Measurements from ENCODE around the gene ZNF618.

DNA sequence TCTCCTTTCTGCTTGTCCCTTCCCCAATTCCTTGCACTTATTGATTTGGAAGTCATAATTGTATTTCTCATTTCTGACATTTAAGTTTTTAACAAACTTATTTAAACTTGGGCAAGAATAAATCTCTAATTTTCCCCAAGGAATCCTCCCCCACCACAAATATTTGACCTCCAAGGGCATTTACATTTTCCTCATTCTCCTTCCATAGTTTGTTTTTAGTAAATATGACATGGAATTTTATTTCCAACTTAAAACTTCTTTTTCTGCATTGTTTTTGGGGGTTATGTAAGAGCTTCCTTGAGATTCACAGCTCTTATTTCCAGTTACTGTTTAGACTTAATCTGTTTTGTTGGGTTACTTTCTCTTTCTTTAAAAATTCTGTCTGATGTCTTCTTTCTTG lies 64.9 kb downstream of the ZNF618 start:
- TF ChIP-seq, protein P1, sequence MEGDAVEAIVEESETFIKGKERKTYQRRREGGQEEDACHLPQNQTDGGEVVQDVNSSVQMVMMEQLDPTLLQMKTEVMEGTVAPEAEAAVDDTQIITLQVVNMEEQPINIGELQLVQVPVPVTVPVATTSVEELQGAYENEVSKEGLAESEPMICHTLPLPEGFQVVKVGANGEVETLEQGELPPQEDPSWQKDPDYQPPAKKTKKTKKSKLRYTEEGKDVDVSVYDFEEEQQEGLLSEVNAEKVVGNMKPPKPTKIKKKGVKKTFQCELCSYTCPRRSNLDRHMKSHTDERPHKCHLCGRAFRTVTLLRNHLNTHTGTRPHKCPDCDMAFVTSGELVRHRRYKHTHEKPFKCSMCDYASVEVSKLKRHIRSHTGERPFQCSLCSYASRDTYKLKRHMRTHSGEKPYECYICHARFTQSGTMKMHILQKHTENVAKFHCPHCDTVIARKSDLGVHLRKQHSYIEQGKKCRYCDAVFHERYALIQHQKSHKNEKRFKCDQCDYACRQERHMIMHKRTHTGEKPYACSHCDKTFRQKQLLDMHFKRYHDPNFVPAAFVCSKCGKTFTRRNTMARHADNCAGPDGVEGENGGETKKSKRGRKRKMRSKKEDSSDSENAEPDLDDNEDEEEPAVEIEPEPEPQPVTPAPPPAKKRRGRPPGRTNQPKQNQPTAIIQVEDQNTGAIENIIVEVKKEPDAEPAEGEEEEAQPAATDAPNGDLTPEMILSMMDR (IDR thresholded peaks at IDR 0.05): no peak
- TF ChIP-seq POLR2A (IDR thresholded peaks at IDR 0.05): no peak
